Adrenal gland (tissue), 5 donors: ENCODE data around the gene SPRED2.

ENCODE experiments used
- CTCF ChIP-seq, 6 experiments: fragments of 450-650 bp in 4 of 6; fragments of 200-600 bp in 2 of 6; sonication (generic) in 1 of 6; IDR thresholded peaks; 1 replicate in 5 of 6; 2 replicates in 1 of 6; pipeline versions ENCODE4 v1.5.1 to v1.8.0; 2016 to 2021; ENCODE audit warnings: antibody characterized with exemption in 6 of 6, mild to moderate bottlenecking in 2 of 6, moderate library complexity in 1 of 6
- POLR2A ChIP-seq, 2 donors: fragments of 450-650 bp; IDR thresholded peaks; one replicate each; pipeline ENCODE4 v1.6.1; 2017; ENCODE audit warnings: antibody characterized with exemption in 2 of 2, mild to moderate bottlenecking in 2 of 2, moderate library complexity in 1 of 2
- donor health status: DM: no; HTN: no; CAD: no.

DNA sequence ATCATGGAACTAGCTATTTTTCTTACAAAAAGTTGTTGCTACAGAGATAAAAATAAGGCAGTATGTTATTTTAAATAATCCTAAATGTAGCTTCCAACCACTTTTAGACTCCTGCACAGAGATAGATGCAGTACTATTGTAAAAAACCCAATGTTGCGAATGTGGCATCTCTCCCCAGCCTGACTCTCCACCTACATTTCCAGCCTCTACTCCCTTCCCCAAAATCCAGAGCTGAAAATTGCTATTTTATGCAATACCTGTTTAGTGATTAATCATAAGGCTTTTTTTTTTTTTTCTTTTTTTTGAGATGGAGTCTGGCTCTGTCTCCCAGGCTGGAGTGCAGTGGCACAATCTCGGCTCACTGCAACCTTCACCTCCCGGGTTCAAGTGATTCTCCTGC, 39.4 kb downstream of the SPRED2 start:
- TF ChIP-seq CTCF (IDR thresholded peaks at IDR 0.05): no peak
- no peak for TF ChIP-seq POLR2A (IDR thresholded peaks at IDR 0.05)
